Vagina (tissue), 2 donors: ENCODE measurements around the gene MAP3K8.

ENCODE experiments used
- POLR2A ChIP-seq, 2 donors: fragments of 450-650 bp; IDR thresholded peaks; one replicate each; pipeline ENCODE4 v1.6.1; 2017; ENCODE audit warnings: antibody characterized with exemption in 2 of 2, mild to moderate bottlenecking in 2 of 2, moderate library complexity in 2 of 2
- POLR2AphosphoS5 ChIP-seq, 2 donors: sonication (generic); formaldehyde crosslinking; IDR thresholded peaks; one replicate each; pipeline ENCODE4 v1.9.0; 2017; ENCODE audit warnings: antibody characterized with exemption in 2 of 2, mild to moderate bottlenecking in 2 of 2, low read depth in 1 of 2; ENCODE audit not compliant: insufficient read depth in 1 of 2
- TF ChIP-seq, protein P1 (sequence below), 3 experiments: fragments of 450-650 bp in 2 of 3; fragments of 200-600 bp in 1 of 3; sonication (generic) in 1 of 3; IDR thresholded peaks; one replicate each; pipeline ENCODE4 v1.5.1; 2017 to 2019; ENCODE audit warnings: antibody characterized with exemption in 3 of 3, mild to moderate bottlenecking in 2 of 3, moderate library complexity in 2 of 3

DNA sequence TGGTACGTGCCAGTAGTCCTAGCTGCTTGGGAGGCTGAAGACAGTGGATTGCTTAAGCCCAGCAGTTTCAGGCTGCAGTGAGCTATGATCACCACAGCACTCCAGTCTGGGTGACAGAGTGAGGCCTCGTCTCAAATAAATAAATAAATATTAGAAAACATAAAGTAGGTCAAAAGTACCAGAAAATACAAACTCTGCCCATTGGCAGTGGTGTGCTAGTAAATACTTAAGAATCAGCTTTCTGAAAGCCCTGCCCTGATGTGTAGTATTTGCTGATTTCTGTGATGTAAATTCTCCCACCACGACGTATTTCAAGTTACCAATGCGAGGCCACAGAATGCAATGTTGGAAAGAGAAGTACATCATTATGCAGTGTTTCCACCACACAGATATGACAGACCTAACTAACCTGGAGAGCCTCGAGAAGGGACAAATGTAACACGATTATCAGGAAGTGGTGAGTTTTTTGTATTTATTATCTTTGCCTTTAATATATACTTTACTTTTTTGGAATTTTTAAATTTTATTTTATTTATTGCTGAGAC lies 11.8 kb upstream of the MAP3K8 start:
- TF ChIP-seq, protein P1, sequence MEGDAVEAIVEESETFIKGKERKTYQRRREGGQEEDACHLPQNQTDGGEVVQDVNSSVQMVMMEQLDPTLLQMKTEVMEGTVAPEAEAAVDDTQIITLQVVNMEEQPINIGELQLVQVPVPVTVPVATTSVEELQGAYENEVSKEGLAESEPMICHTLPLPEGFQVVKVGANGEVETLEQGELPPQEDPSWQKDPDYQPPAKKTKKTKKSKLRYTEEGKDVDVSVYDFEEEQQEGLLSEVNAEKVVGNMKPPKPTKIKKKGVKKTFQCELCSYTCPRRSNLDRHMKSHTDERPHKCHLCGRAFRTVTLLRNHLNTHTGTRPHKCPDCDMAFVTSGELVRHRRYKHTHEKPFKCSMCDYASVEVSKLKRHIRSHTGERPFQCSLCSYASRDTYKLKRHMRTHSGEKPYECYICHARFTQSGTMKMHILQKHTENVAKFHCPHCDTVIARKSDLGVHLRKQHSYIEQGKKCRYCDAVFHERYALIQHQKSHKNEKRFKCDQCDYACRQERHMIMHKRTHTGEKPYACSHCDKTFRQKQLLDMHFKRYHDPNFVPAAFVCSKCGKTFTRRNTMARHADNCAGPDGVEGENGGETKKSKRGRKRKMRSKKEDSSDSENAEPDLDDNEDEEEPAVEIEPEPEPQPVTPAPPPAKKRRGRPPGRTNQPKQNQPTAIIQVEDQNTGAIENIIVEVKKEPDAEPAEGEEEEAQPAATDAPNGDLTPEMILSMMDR (IDR thresholded peaks at IDR 0.05): no peak
- TF ChIP-seq POLR2A (IDR thresholded peaks at IDR 0.05) (no peak), POLR2AphosphoS5 (IDR thresholded peaks at IDR 0.05; ENCODE audit: insufficient read depth in 1 of 2, low read depth in 1 of 2) (no peak)
